Measurements from ENCODE around the gene C10orf90.

- TF ChIP-seq, protein P1, sequence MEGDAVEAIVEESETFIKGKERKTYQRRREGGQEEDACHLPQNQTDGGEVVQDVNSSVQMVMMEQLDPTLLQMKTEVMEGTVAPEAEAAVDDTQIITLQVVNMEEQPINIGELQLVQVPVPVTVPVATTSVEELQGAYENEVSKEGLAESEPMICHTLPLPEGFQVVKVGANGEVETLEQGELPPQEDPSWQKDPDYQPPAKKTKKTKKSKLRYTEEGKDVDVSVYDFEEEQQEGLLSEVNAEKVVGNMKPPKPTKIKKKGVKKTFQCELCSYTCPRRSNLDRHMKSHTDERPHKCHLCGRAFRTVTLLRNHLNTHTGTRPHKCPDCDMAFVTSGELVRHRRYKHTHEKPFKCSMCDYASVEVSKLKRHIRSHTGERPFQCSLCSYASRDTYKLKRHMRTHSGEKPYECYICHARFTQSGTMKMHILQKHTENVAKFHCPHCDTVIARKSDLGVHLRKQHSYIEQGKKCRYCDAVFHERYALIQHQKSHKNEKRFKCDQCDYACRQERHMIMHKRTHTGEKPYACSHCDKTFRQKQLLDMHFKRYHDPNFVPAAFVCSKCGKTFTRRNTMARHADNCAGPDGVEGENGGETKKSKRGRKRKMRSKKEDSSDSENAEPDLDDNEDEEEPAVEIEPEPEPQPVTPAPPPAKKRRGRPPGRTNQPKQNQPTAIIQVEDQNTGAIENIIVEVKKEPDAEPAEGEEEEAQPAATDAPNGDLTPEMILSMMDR (tag by site-specific recombination; IDR thresholded peaks at IDR 0.05) = no peak
- TF ChIP-seq ZNF76 (tag by site-specific recombination; IDR thresholded peaks at IDR 0.05; ENCODE audit: borderline replicate concordance, low read depth) = no peak
- TF ChIP-seq ZNF23 (tag by site-specific recombination; IDR thresholded peaks at IDR 0.05; ENCODE audit: borderline replicate concordance) = no peak
- TF ChIP-seq ZNF623 (tag by site-specific recombination; IDR thresholded peaks at IDR 0.05) = 0 out of 2 replicates have a peak, but pooled peaks have one; percentile 11
- no peak for TF ChIP-seq KLF16 (tag by site-specific recombination; IDR thresholded peaks at IDR 0.05)
- no peak for TF ChIP-seq ZNF274 (IDR thresholded peaks at IDR 0.05; ENCODE audit: low read length)
- no peak for TF ChIP-seq ZNF274 (tag by site-specific recombination; IDR thresholded peaks at IDR 0.05; ENCODE audit: borderline replicate concordance)
- TF ChIP-seq, protein P2, sequence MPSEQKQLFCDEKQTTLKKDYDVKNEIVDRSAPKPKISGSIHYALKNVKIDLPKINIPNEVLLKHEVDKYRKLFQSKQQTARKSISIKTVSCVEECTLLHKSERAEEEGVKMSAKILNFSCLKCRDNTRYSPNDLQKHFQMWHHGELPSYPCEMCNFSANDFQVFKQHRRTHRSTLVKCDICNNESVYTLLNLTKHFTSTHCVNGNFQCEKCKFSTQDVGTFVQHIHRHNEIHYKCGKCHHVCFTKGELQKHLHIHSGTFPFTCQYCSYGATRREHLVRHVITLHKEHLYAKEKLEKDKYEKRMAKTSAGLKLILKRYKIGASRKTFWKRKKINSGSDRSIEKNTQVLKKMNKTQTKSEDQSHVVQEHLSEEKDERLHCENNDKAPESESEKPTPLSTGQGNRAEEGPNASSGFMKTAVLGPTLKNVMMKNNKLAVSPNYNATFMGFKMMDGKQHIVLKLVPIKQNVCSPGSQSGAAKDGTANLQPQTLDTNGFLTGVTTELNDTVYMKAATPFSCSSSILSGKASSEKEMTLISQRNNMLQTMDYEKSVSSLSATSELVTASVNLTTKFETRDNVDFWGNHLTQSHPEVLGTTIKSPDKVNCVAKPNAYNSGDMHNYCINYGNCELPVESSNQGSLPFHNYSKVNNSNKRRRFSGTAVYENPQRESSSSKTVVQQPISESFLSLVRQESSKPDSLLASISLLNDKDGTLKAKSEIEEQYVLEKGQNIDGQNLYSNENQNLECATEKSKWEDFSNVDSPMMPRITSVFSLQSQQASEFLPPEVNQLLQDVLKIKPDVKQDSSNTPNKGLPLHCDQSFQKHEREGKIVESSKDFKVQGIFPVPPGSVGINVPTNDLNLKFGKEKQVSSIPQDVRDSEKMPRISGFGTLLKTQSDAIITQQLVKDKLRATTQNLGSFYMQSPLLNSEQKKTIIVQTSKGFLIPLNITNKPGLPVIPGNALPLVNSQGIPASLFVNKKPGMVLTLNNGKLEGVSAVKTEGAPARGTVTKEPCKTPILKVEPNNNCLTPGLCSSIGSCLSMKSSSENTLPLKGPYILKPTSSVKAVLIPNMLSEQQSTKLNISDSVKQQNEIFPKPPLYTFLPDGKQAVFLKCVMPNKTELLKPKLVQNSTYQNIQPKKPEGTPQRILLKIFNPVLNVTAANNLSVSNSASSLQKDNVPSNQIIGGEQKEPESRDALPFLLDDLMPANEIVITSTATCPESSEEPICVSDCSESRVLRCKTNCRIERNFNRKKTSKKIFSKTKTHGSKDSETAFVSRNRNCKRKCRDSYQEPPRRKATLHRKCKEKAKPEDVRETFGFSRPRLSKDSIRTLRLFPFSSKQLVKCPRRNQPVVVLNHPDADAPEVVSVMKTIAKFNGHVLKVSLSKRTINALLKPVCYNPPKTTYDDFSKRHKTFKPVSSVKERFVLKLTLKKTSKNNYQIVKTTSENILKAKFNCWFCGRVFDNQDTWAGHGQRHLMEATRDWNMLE (tag by site-specific recombination; conservative IDR thresholded peaks at IDR 0.05; ENCODE audit: low read depth) = no peak
- TF ChIP-seq KLF7 (tag by site-specific recombination; IDR thresholded peaks at IDR 0.05; ENCODE audit: borderline replicate concordance) = no peak
- TF ChIP-seq ZFP41 (tag by site-specific recombination; IDR thresholded peaks at IDR 0.05; ENCODE audit: borderline replicate concordance) = no peak
- TF ChIP-seq KLF1 (tag by site-specific recombination; IDR thresholded peaks at IDR 0.05) = no peak
- TF ChIP-seq RBAK (tag by site-specific recombination; IDR thresholded peaks at IDR 0.05) = no peak
Observed at GRCh38 chr10:126397640-126398382, 272.7 kb downstream of the C10orf90 start.

Data from HEK293 (cell line).